ENCODE data around the gene GOLGB1. TPM values are rescaled to one million over a fixed set of nuclear protein-coding genes. Genes with fewer than 3 reads are reported as not detected.
A peak's percentile ranks its signal among the peaks of the same experiment; 100 is the strongest.

Gene GOLGB1
- total RNA-seq, 2 donors from 2014 or later, result 46.4 to 59.0 TPM

GRCh38 chr3:121757087-121757811 lies 7.7 kb upstream of the GOLGB1 start:
- intact Hi-C loops (cut with DNase I), result no loop called here

GRCh38 chr3:121752772-121753171 lies 3.2 kb upstream of the GOLGB1 start:
- intact Hi-C loops (cut with DNase I), result no loop called here
- no peak for ATAC-seq
- Histone ChIP-seq H3K27ac (no peak overlapping the region), H3K4me3 (no peak overlapping the region), H3K36me3 (replicated peaks in 1 of 2; ENCODE audit: insufficient read depth in 1 of 2, low read depth in 2 of 2) (no peaks in the 10 kb centered on the region), H3K4me1 (peaks cover 14% of the 10 kb centered on the region), H3K27me3 (no peaks in the 10 kb centered on the region), H3K9me3 (no peaks in the 10 kb centered on the region)
- no peak for DNase-seq
- TF ChIP-seq POLR2A (IDR thresholded peaks at IDR 0.05) (no peak), CTCF (IDR thresholded peaks at IDR 0.05) (no peak)
- WGBS, 2 donors, result 35 to 52% methylated on average over 1 of the region's 1 CpG

More at GRCh38 chr3:121757087-121757811, 7.7 kb upstream of the GOLGB1 start:
- Histone ChIP-seq H3K4me3 (no peak overlapping the region), H3K27me3 (no peaks in the 10 kb centered on the region), H3K36me3 (replicated peaks in 1 of 2; ENCODE audit: insufficient read depth in 1 of 2, low read depth in 2 of 2) (no peaks in the 10 kb centered on the region), H3K9me3 (no peaks in the 10 kb centered on the region), H3K27ac (no peak overlapping the region), H3K4me1 (no peaks in the 10 kb centered on the region)
- DNase-seq (no peak), ATAC-seq (no peak)
- 73 to 74% methylated on average over 4 of the region's 4 CpGs for WGBS, 2 donors
- no peak for TF ChIP-seq CTCF (IDR thresholded peaks at IDR 0.05)
- TF ChIP-seq POLR2A (IDR thresholded peaks at IDR 0.05), result no peak

GRCh38 chr3:121752261-121752660 lies 2.7 kb upstream of the GOLGB1 start:
- WGBS, 2 donors, result 68 to 76% methylated on average over 1 of the region's 1 CpG
- no peaks in the 10 kb centered on the region for H3K36me3 ChIP-seq (replicated peaks in 1 of 2; ENCODE audit: insufficient read depth in 1 of 2, low read depth in 2 of 2)
- TF ChIP-seq CTCF (IDR thresholded peaks at IDR 0.05), result no peak
- no peak for TF ChIP-seq POLR2A (IDR thresholded peaks at IDR 0.05)
- ATAC-seq (no peak), DNase-seq (no peak)
- intact Hi-C loops (cut with DNase I), result no loop called here
- no peaks in the 10 kb centered on the region for H3K27me3 ChIP-seq
- H3K27ac ChIP-seq, result no peak overlapping the region
- H3K9me3 ChIP-seq, result no peaks in the 10 kb centered on the region
- H3K4me1 ChIP-seq, result peaks cover 18% of the 10 kb centered on the region
- no peak overlapping the region for H3K4me3 ChIP-seq

- Histone ChIP-seq H3K9me3 (no peaks in the 10 kb centered on the region), H3K27me3 (no peaks in the 10 kb centered on the region), H3K36me3 (replicated peaks in 1 of 2; ENCODE audit: insufficient read depth in 1 of 2, low read depth in 2 of 2) (no peaks in the 10 kb centered on the region), H3K4me3 (peak overlapping the region in 1 of 2 donors; percentile 32), H3K27ac (peak overlapping the region; percentile 41 to 99 (median 97)), H3K4me1 (peaks cover 22% of the 10 kb centered on the region)
- intact Hi-C loops (cut with DNase I), result no loop called here
- WGBS, 2 donors, result 0% methylated on average over 9 of the region's 9 CpGs
- DNase-seq (no peak), ATAC-seq (no peak)
- TF ChIP-seq POLR2A (IDR thresholded peaks at IDR 0.05) (no peak), CTCF (IDR thresholded peaks at IDR 0.05) (no peak)
Measured at GRCh38 chr3:121750087-121750415, 510 bp upstream of the GOLGB1 start.
